Measurements from ENCODE around the gene WDR3. TPM values are rescaled to one million over a fixed set of nuclear protein-coding genes. Genes with fewer than 3 reads are reported as not detected.

Gene WDR3
- total RNA-seq, 1 experiment from 2014 or later = 61.4 TPM

GRCh38 chr1:117967881-117968280, 38.3 kb downstream of the WDR3 start:
- H2BK15ac ChIP-seq (ENCODE audit: low read depth, low read length) = no peak overlapping the region
- WGBS (ENCODE audit: extremely low coverage, insufficient read length, low lambda C conversion rate) = no CpG with 5 or more reads among the region's 1 CpG
- Mint-ChIP-seq H3K4me1 (peaks cover 13 to 17% of the 10 kb centered on the region in 2 experiments), H3K36me3 (ENCODE audit: insufficient read depth in 1 of 3, low read depth in 3 of 3) (no peaks in the 10 kb centered on the region; a peak in 1 of 7 replicates), H3K27ac (peak overlapping the region in 2 of 3 experiments; percentile 24 to 65; a peak in 4 of 7 replicates), H3K4me3 (no peak overlapping the region), H3K9me3 (no peaks in the 10 kb centered on the region), H3K27me3 (ENCODE audit: low read depth) (no peaks in the 10 kb centered on the region)
- no peak overlapping the region for H3K27ac ChIP-seq (ENCODE audit: insufficient read length, low read depth, low read length)
- no peak overlapping the region for H4K8ac ChIP-seq (replicated peaks; ENCODE audit: insufficient read length, low read depth, low read length)
- H3K14ac ChIP-seq (ENCODE audit: insufficient read depth, low read length) = no peak overlapping the region
- no peak overlapping the region for H2BK5ac ChIP-seq (ENCODE audit: insufficient read length, low read length)
- H3K9ac ChIP-seq (ENCODE audit: extremely low read depth, insufficient read length, low read length) = no peak overlapping the region
- H3T11ph ChIP-seq (ENCODE audit: low read length) = no peak overlapping the region
- DNase-seq = no peak
- no peaks in the 10 kb centered on the region for H3K4me1 ChIP-seq (ENCODE audit: insufficient read depth, low read length)
- no peak overlapping the region for H4K5ac ChIP-seq (ENCODE audit: insufficient read length, low read depth, low read length)
- no peaks in the 10 kb centered on the region for H3K79me2 ChIP-seq (ENCODE audit: insufficient read depth, low read length)
- H2AFZ ChIP-seq (ENCODE audit: low read length) = no peak overlapping the region
- no peak overlapping the region for H2BK12ac ChIP-seq (ENCODE audit: insufficient read length, low read depth, low read length)
- H3K79me1 ChIP-seq (ENCODE audit: insufficient read depth, low read depth, low read length, poor library complexity, severe bottlenecking) = no peaks in the 10 kb centered on the region
- H3K23ac ChIP-seq (ENCODE audit: insufficient read length, low read depth, low read length) = no peak overlapping the region
- H3K9me3 ChIP-seq (ENCODE audit: control insufficient read depth, low read depth, low read length) = no peaks in the 10 kb centered on the region
- no peak overlapping the region for H2BK120ac ChIP-seq (ENCODE audit: low read depth, low read length, poor library complexity, severe bottlenecking)
- no peak overlapping the region for H3K4ac ChIP-seq (ENCODE audit: low read depth, low read length)
- no peak overlapping the region for H2BK20ac ChIP-seq (ENCODE audit: low read depth, low read length, poor library complexity, severe bottlenecking)
- H3K4me2 ChIP-seq (ENCODE audit: insufficient read depth, insufficient read length, low read length) = no peak overlapping the region
- TF ChIP-seq CTCF (conservative IDR thresholded peaks at IDR 0.05) = no peak
- no peak overlapping the region for H2AK5ac ChIP-seq (ENCODE audit: insufficient read length, low read length)
- no peaks in the 10 kb centered on the region for H3K27me3 ChIP-seq (ENCODE audit: insufficient read depth, low read length)
- H3K18ac ChIP-seq (ENCODE audit: insufficient read length, low read depth, low read length) = no peak overlapping the region
- no peak overlapping the region for H4K91ac ChIP-seq (ENCODE audit: insufficient read length, low read depth, low read length)
- H3K56ac ChIP-seq (ENCODE audit: insufficient read length, low read depth, low read length) = no peak overlapping the region
- no peaks in the 10 kb centered on the region for H4K20me1 ChIP-seq (ENCODE audit: control insufficient read depth, insufficient read depth, insufficient read length)
- peaks cover 3% of the 10 kb centered on the region for H3K23me2 ChIP-seq (ENCODE audit: insufficient read length, low read depth, low read length, poor library complexity, severe bottlenecking)
